RCC 7860 (cell line): ENCODE results near the gene FIGN.

Source experiments
- DNase-seq: peaks from one replicate; pipeline ENCODE4 v3.0.0-alpha.2; 2015; ENCODE audit warnings: low spot score
- FAIRE-seq: peaks from 2 replicates; lab custom pipeline; 2012; peaks lifted over from hg19 to GRCh38; lab: Jason Lieb, UNC

FIGN gene

DNA sequence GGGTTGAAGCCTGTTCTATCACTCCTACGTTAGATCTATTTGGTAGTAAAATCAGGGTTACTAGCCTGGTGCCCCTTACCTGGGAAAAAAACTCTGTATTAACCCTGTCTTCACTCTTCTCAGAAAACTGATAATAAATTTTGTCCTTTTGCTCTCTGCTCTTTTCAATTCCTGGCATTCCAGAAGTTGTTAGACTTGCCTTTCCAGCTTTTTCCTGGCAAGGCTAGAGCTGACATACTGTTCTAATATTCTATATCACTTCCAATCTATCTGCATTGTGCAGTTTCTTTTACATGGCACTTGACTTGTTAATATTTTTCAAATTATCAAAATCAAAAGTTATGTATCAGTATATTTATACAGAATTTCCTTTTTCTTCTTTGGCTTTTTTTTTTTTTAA is 162.2 kb downstream of the FIGN start:
- DNase-seq (no peak), FAIRE-seq (no peak)

DNA sequence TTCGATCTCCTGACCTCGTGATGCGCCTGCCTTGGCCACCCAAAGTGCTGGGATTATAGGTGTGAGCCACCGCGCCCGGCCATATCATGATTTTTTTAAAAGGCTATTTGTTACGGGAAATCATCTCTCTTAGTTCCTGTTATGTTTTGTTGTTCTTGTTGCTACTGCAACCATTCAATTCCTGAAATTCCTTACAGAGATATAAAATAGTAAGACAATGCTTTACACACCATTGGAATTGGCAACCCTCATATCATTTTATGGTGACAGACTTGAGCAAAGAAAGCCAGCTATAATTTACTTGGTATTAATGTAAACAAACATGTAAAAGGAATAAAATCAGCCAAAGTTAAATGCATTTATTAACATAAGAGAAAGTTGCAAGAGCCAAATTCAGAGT is 163.0 kb downstream of the FIGN start:
- no peak for DNase-seq
- no peak for FAIRE-seq

GRCh38 chr2:163571423-163572102 is 164.2 kb downstream of the FIGN start:
- FAIRE-seq (no peak), DNase-seq (no peak)

DNA sequence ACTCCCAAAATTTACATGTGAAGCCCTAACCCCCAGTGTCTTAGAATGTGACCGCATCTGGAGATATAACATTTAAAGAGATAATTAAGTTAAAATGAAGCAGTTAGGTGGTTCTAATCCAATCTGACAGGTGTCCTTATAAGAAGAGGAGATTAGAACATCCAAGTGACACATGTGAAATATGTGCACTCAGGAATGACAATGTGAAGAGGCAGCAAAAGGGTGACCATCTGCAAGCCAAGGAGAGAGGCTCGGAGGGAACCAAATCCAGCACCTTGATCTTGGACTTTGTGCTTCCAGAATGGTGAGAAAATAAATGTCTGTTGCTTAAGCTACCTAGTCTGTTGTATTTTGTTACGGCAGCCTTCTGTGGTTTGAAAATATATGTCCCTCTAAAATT is 165.4 kb downstream of the FIGN start:
- FAIRE-seq, result no peak
- DNase-seq, result no peak

DNA sequence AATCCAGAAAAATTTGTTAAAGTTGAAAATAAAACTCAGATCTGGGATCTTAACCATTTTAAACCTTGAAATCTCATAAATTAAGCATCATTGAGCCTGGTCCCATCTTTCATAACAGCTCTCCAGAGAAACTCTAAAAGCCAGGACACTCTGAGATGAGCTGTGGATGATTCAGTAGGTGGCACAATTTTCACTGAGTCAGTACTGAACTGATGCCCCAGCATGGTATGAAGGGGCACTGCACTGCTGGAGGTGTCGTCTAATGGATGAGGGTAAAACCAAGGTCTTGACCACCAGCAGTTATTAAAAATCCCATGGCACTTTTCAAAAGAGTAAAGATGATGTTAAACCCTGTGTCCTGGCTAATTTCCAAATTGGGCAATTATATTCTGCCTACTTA is 170.6 kb downstream of the FIGN start:
- DNase-seq, result no peak

DNA sequence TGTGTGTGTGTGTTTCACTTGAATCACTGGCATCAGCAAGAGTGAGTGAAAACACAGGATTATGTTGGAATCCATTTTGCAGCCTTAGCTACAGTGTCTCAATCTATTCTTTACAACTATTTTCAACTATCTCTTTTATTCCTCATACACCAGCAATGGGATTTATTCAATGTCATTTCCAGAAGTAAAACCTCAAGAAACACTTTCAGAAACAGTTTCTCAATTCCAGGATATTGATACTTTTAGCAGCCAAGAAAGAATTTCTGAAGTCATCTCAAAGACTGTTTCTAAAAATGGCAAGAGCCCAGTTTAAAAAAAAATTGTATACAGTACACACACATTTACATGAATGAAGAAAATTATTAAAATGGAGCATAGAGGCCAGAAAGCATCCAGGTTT is 171.6 kb downstream of the FIGN start:
- FAIRE-seq, result no peak

More for the DNA sequence above, 170.6 kb downstream of the FIGN start:
- FAIRE-seq, result no peak

DNA sequence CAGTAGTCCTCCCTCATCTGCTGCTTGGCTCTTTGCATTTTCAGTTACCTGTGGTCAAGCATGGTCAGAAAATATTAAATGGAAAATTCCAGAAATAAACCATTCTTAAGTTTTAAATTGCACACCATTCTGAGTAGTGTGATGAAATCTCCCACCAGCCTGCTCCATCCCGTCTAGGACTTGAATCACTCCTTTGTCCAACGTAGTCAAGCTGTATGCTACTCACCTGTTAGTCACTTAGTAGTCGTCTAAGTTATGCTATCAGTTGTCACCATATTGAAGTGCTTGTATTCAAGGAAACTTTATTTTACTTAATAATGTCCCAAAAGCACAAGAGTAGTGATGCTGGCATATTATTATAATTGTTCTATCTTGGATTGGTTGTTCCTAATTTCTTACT is 172.5 kb downstream of the FIGN start:
- FAIRE-seq, result no peak

More for the DNA sequence above, 171.6 kb downstream of the FIGN start:
- DNase-seq, result no peak

GRCh38 chr2:163558251-163559021 is 177.4 kb downstream of the FIGN start:
- FAIRE-seq, result no peak
- no peak for DNase-seq

More for the DNA sequence above, 172.5 kb downstream of the FIGN start:
- no peak for DNase-seq

DNA sequence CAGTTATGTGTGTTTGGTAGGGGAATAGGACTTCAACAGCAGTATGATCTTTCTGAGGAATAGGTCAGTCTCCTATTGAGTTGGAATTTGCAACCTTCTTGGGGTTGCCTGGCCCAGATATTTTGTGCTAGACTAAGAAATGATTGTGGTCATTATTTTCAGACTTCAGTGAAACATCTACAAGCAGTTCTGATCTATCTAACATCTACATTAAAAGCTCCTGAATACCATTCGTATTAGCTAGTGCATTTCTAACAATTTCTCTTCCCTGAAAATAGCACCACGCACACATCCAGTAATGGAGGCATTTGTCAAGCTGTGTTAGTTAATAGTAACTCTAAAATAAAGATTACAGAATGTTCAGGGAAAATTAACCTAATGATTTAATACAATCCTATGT is 179.3 kb downstream of the FIGN start:
- no peak for FAIRE-seq
- no peak for DNase-seq

DNA sequence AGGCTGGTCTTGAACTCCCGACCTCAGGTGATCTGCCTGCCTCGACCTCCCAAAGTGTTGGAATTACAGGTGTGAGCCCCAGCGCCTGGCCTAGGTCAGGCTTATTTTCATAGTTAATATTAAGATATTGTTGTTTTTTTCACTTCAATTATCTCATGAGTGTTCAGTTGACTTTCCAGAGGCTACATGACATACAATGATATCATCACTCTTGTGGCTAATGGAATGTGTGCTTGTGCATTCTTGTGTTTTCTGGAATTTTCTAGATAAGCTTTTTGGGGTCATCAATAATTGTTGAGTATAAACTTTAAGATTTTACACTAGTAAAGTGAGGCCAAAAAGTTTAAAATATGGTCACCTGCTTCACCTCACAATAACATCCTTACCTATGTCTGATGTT is 180.9 kb downstream of the FIGN start:
- DNase-seq (no peak), FAIRE-seq (no peak)

- DNase-seq (peak; percentile 57), FAIRE-seq (peak; percentile 89)
Measured at GRCh38 chr2:163553601-163554000, 182.2 kb downstream of the FIGN start.

GRCh38 chr2:163552758-163553157 is 183.1 kb downstream of the FIGN start:
- FAIRE-seq, result no peak
- DNase-seq, result no peak

DNA sequence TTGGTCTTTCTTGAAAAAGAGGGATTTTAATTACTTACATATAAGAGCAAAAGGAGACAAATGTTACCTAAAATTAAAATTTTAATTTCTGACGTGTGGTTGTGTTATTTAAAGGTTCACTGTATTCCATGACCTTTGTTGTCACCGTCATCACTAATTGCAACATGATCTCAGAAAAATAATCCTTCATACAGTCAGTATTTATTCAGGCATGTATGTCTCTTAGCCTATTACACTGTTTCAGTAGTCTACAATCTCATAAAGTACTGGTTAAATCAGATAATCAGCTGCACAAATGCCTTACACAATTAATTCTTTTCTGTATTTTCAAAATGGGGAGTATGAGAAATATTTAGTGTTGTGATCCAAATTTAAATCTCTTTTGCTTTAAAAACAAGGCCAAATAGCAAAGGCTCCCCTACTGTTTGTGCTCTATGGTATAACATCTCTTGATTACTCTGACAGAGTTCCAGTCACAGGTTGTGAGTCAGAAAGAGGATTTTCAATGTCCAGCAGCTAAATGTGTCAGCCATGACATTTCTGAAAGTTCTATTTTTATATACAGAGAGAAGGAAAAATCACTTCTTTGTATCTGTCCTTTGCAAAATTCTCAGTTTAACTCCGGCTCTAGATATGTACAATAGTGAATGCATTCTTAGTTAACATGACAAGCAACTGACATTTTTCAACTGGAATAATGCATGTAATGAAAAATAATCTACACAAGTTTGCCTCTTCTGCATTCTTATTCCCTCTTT is 184.0 kb downstream of the FIGN start:
- FAIRE-seq (peak; percentile 80), DNase-seq (peak; percentile 39)

- no peak for DNase-seq
- FAIRE-seq, result no peak
Measured at GRCh38 chr2:163548970-163549369, 186.8 kb downstream of the FIGN start.
